SU-DHL-6 (cell line): ENCODE results near the gene PRR18.

ENCODE experiments used
- CTCF ChIP-seq: fragments of 200-600 bp; sonication (generic); IDR thresholded peaks from one replicate; pipeline ENCODE4 v1.5.1; 2017; ENCODE audit warnings: antibody characterized with exemption, mild to moderate bottlenecking, low read length, moderate library complexity; ENCODE audit not compliant: insufficient read depth, poor library complexity, severe bottlenecking
- EZH2phosphoT487 ChIP-seq: fragments of 200-600 bp; sonication (generic), shearing (Covaris generic); conservative IDR thresholded peaks from 2 replicates; pipeline ENCODE4 v1.6.1; 2018; ENCODE audit warnings: mild to moderate bottlenecking, antibody characterized with exemption, low read length, moderate library complexity, mixed read lengths

- TF ChIP-seq CTCF (no peak), EZH2phosphoT487 (no peak)
Observed at GRCh38 chr6:166305562-166306117, 2.6 kb downstream of the PRR18 start.
